ENCODE data around the gene TBX20.
"Not testable (repeated sequence)": the region's sequence is repeated elsewhere in the genome, so short reads cannot be mapped to it uniquely, and the experiment has no call there.

- TF ChIP-seq, protein P1, sequence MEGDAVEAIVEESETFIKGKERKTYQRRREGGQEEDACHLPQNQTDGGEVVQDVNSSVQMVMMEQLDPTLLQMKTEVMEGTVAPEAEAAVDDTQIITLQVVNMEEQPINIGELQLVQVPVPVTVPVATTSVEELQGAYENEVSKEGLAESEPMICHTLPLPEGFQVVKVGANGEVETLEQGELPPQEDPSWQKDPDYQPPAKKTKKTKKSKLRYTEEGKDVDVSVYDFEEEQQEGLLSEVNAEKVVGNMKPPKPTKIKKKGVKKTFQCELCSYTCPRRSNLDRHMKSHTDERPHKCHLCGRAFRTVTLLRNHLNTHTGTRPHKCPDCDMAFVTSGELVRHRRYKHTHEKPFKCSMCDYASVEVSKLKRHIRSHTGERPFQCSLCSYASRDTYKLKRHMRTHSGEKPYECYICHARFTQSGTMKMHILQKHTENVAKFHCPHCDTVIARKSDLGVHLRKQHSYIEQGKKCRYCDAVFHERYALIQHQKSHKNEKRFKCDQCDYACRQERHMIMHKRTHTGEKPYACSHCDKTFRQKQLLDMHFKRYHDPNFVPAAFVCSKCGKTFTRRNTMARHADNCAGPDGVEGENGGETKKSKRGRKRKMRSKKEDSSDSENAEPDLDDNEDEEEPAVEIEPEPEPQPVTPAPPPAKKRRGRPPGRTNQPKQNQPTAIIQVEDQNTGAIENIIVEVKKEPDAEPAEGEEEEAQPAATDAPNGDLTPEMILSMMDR (conservative IDR thresholded peaks at IDR 0.05), result not testable (repeated sequence)
- not testable (repeated sequence) for TF ChIP-seq ZFX (IDR thresholded peaks at IDR 0.05)
These were observed 81.8 kb downstream of the TBX20 start for GRCh38 chr7:35172131-35172530.
